B cell (primary cell): ENCODE measurements around the gene GDI2. TPM values are rescaled to one million over a fixed set of nuclear protein-coding genes. Genes with fewer than 3 reads are reported as not detected.

Experiments used
- ATAC-seq: fragments of 200-7000 bp; cut with Tn5 transposase; one replicate; pipeline ENCODE4 v1.10.0; 2021; ENCODE audit warnings: low read depth, mild to moderate bottlenecking, moderate number of reproducible peaks, moderate library complexity
- CTCF ChIA-PET: fragments of 350-600 bp; sonication (Branson Sonifier 250); formaldehyde crosslinking; loops from one replicate; lab custom pipeline; 2021; ENCODE audit warnings: antibody characterized with exemption, inconsistent platforms; lab: Charles Lee
- POLR2A ChIA-PET: fragments of 350-600 bp; sonication (Branson Sonifier 250); formaldehyde crosslinking; loops from one replicate; lab custom pipeline; 2021; ENCODE audit warnings: antibody characterized with exemption; lab: Charles Lee
- DNase-seq: peaks from one replicate; pipeline ENCODE4 v3.0.0; 2013
- H2AFZ ChIP-seq: 2 replicates; pipeline ENCODE4 v1.6.1; 2012; ENCODE audit warnings: mild to moderate bottlenecking, low read depth, low read length; ENCODE audit not compliant: insufficient read depth, poor library complexity, severe bottlenecking
- H3K27ac ChIP-seq, 2 donors: 1 replicate in 1 of 2; 2 replicates in 1 of 2; pipeline ENCODE4 v1.5.1; 2012 to 2013; ENCODE audit warnings: low read length in 2 of 2, mild to moderate bottlenecking in 2 of 2, moderate library complexity in 1 of 2
- H3K27me3 ChIP-seq, 4 experiments: fragments of 200-600 bp in 1 of 4; sonication (generic) in 1 of 4; replicated peaks in 1 of 4; 1 replicate in 2 of 4; 2 replicates in 2 of 4; pipeline versions ENCODE4 v1.6.1 to v1.7.0; 2013 to 2016; ENCODE audit warnings: low read length in 3 of 4, mild to moderate bottlenecking in 2 of 4, mixed read lengths in 1 of 4, moderate library complexity in 1 of 4; ENCODE audit not compliant: insufficient read depth in 4 of 4, control insufficient read depth in 3 of 4; ENCODE audit errors: control extremely low read depth in 1 of 4
- H3K36me3 ChIP-seq, 2 experiments: replicated peaks in 1 of 2; 1 replicate in 1 of 2; 2 replicates in 1 of 2; pipeline versions ENCODE4 v1.6.1 to v1.7.1; 2013; ENCODE audit warnings: low read length in 1 of 2; ENCODE audit not compliant: insufficient read depth in 2 of 2, control insufficient read depth in 1 of 2; ENCODE audit errors: control extremely low read depth in 1 of 2, extremely low read depth in 1 of 2
- H3K4me1 ChIP-seq, 2 donors: fragments of 200-600 bp in 1 of 2; sonication (generic) in 1 of 2; 1 replicate in 1 of 2; 2 replicates in 1 of 2; pipeline versions ENCODE4 v1.5.1 to v1.6.1; 2013 to 2017; ENCODE audit warnings: low read length in 2 of 2; ENCODE audit not compliant: control insufficient read depth in 2 of 2, insufficient read depth in 2 of 2
- H3K4me2 ChIP-seq: replicated peaks from 2 replicates; pipeline ENCODE3; 2012; ENCODE audit warnings: mild to moderate bottlenecking, low read depth, low read length; ENCODE audit not compliant: poor library complexity, severe bottlenecking
- H3K4me3 ChIP-seq, 5 experiments: fragments of 200-600 bp in 1 of 5; sonication (generic) in 1 of 5; 1 replicate in 3 of 5; 2 replicates in 2 of 5; pipeline versions ENCODE4 v1.5.1 to v1.7.0; 2011 to 2016; ENCODE audit warnings: low read length in 4 of 5, mild to moderate bottlenecking in 4 of 5, low read depth in 2 of 5, control low read depth in 1 of 5, moderate library complexity in 1 of 5; ENCODE audit not compliant: insufficient read depth in 1 of 5; ENCODE audit errors: control extremely low read depth in 1 of 5, extremely low read depth in 1 of 5
- H3K79me2 ChIP-seq: fragments of 200-600 bp; sonication (generic); one replicate; pipeline ENCODE4 v1.6.0; 2016; ENCODE audit warnings: low read length; ENCODE audit not compliant: control insufficient read depth, insufficient read depth
- H3K9ac ChIP-seq: fragments of 200-600 bp; sonication (generic); 2 replicates; pipeline ENCODE4 v1.6.1; 2017; ENCODE audit warnings: mild to moderate bottlenecking, low read length, moderate library complexity
- H3K9me3 ChIP-seq, 3 donors: one replicate each; pipeline versions ENCODE4 v1.6.1 to v1.7.1; 2013; ENCODE audit warnings: low read length in 2 of 3; ENCODE audit not compliant: control insufficient read depth in 2 of 3, insufficient read depth in 1 of 3; ENCODE audit errors: control extremely low read depth in 1 of 3
- H4K20me1 ChIP-seq: 2 replicates; pipeline ENCODE4 v1.6.0; 2012; ENCODE audit warnings: mild to moderate bottlenecking, low read length; ENCODE audit not compliant: insufficient read depth, control insufficient read depth, poor library complexity, severe bottlenecking
- H3K27ac Mint-ChIP-seq: one replicate; pipeline ENCODE4 v1.8.0; 2021; ENCODE audit warnings: mixed read lengths
- H3K27me3 Mint-ChIP-seq: one replicate; pipeline ENCODE4 v1.8.0; 2021; ENCODE audit warnings: mixed read lengths
- H3K4me1 Mint-ChIP-seq: one replicate; pipeline ENCODE4 v1.8.0; 2021; ENCODE audit warnings: mixed read lengths
- H3K4me3 Mint-ChIP-seq: one replicate; pipeline ENCODE4 v1.8.0; 2021; ENCODE audit warnings: mixed read lengths
- H3K9me3 Mint-ChIP-seq: one replicate; pipeline ENCODE4 v1.8.0; 2022; ENCODE audit warnings: mixed read lengths; ENCODE audit not compliant: insufficient read depth
- EZH2 ChIP-seq: IDR thresholded peaks from 2 replicates; pipeline ENCODE4 v1.6.1; 2012; ENCODE audit warnings: borderline replicate concordance, low read depth, mild to moderate bottlenecking, moderate library complexity, low read length; ENCODE audit not compliant: insufficient read depth, poor library complexity, severe bottlenecking
- WGBS: methylation state at CpG from one replicate; pipeline ENCODE4 v1.1.5; 2013; ENCODE audit warnings: missing lambda C conversion rate; ENCODE audit not compliant: insufficient coverage; 5-methylcytosine and 5-hydroxymethylcytosine counted together
- intact Hi-C: fragments of 100-400 bp; cut with micrococcal nuclease; formaldehyde crosslinking; loops from one replicate; pipeline ENCODE4 v1.10.0; 2022
- polyA plus RNA-seq: library from polyadenylated mRNA; depleted of rRNA; stranded (reverse); fragments of >200 nt; gene quantifications from 2 replicates; pipeline ENCODE4 v1.2.3, GENCODE V29; 2012
- total RNA-seq, 2 donors: library from RNA; stranded (reverse); fragments of 120-200 nt in 1 of 2; gene quantifications; 1 replicate in 1 of 2; 2 replicates in 1 of 2; pipeline versions ENCODE4 v1.2.3 to v1.2.4, GENCODE V29; 2013 to 2022
- TF ChIP-seq, protein P1 (sequence below): fragments of 200-600 bp; IDR thresholded peaks from one replicate; pipeline ENCODE4 v1.8.0; 2022; ENCODE audit warnings: antibody characterized with exemption, mild to moderate bottlenecking

Gene GDI2
- total and polyA plus RNA-seq, 2 donors (not counting 1 experiment from before 2014, with no cell fraction given): 91.1 to 187 TPM

DNA sequence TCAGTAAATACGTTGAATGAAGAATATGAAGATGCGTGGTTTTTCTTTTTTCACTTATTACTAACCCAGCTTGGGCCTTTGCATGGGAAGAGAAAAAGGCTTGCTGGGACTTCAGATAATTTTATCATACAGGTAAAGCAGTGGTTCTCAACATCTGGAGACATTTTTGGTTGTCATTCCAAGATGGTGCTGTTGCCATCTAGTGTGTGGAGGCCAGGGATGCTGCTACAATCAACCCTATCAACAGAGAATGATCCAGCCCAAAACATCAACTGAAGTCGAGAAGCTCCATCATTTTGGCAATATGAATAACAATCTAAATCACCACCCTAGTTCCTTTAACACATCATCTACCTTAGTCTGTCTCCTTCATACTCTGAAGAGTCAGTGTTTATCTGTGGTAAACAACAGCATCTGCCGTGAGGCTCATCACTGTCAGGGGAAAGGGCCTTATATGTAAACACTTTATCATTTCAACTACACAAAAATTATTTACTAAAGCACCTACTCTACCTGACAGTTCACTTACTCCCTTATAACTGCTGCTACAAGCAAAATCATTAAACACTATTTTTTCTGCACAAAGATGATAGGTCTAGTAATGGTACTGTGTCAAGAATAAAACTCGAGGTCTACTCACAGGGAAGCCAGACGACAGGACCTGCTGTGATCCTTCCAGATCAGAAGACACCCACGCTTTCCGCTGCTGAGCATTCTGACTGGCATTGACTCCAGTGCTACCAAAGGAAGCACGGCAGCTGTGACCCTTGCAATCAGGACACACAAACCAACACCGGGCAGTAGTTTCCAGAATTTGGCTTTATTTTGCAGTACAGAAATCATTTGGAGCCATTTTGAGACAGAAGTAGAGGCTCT lies 48.6 kb downstream of the GDI2 start:
- Histone ChIP-seq H3K27me3 (no peaks in the 10 kb centered on the region), H4K20me1 (peaks cover 41% of the 10 kb centered on the region), H3K36me3 (peaks cover 26 to 85% of the 10 kb centered on the region in 2 experiments), H3K4me1 (no peaks in the 10 kb centered on the region), H3K4me3 (no peak overlapping the region), H3K9me3 (no peaks in the 10 kb centered on the region), H2AFZ (no peak overlapping the region), H3K27ac (peak overlapping the region in 1 of 2 donors; percentile 48), H3K4me2 (no peak overlapping the region), H3K79me2 (peaks cover 26% of the 10 kb centered on the region), H3K9ac (no peak overlapping the region)
- POLR2A ChIA-PET: no interaction called here
- H3K27ac Mint-ChIP-seq: peak overlapping the region; percentile 60
- H3K4me3 Mint-ChIP-seq: no peak overlapping the region
- TF ChIP-seq EZH2: no peak
- TF ChIP-seq, protein P1, sequence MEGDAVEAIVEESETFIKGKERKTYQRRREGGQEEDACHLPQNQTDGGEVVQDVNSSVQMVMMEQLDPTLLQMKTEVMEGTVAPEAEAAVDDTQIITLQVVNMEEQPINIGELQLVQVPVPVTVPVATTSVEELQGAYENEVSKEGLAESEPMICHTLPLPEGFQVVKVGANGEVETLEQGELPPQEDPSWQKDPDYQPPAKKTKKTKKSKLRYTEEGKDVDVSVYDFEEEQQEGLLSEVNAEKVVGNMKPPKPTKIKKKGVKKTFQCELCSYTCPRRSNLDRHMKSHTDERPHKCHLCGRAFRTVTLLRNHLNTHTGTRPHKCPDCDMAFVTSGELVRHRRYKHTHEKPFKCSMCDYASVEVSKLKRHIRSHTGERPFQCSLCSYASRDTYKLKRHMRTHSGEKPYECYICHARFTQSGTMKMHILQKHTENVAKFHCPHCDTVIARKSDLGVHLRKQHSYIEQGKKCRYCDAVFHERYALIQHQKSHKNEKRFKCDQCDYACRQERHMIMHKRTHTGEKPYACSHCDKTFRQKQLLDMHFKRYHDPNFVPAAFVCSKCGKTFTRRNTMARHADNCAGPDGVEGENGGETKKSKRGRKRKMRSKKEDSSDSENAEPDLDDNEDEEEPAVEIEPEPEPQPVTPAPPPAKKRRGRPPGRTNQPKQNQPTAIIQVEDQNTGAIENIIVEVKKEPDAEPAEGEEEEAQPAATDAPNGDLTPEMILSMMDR: no peak
- H3K4me1 Mint-ChIP-seq: no peaks in the 10 kb centered on the region
- WGBS: 97% methylated on average over 6 of the region's 10 CpGs
- H3K27me3 Mint-ChIP-seq: no peaks in the 10 kb centered on the region
- intact Hi-C loops: no loop called here
- ATAC-seq (no peak), DNase-seq (no peak)
- CTCF ChIA-PET: interaction anchor here (1.0 kb wide), 1 partner anchor 9 kb away, joined by 3 read pairs; no protein-coding TSS in a partner anchor
- H3K9me3 Mint-ChIP-seq: no peaks in the 10 kb centered on the region

DNA sequence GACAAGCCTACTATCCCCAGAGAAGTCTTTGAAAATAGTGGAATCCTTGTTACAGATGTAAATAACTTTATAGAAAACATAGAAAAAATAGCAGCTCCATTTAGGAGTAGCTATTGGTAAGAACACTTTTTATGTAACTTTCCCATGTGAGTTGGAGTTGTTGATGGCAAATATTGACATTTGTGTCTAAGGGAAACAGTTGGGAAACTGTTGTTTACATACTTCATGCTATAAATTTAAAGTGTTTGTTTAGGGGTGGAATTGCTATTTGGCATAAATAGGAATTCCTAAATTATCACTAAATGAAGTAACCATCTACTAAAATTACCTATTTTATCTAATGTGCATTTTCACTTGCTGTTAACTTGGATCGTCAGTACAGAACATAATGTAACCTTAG lies 50.7 kb downstream of the GDI2 start:
- no CpG with 5 or more reads among the region's 1 CpG for WGBS
- CTCF ChIA-PET: interaction anchor here (0.7 to 0.9 kb wide), 2 partner anchors 133 to 288 kb away, joined by 3 to 4 read pairs; no protein-coding TSS in a partner anchor

More for the DNA sequence above, 50.7 kb downstream of the GDI2 start:
- Histone ChIP-seq H4K20me1 (peaks cover 26% of the 10 kb centered on the region), H3K27ac (no peak overlapping the region), H3K4me2 (no peak overlapping the region), H3K27me3 (no peaks in the 10 kb centered on the region), H3K4me1 (no peaks in the 10 kb centered on the region), H3K9ac (no peak overlapping the region), H3K79me2 (peaks cover 4% of the 10 kb centered on the region), H3K9me3 (no peaks in the 10 kb centered on the region), H3K36me3 (peaks cover 24 to 86% of the 10 kb centered on the region in 2 experiments), H2AFZ (no peak overlapping the region), H3K4me3 (no peak overlapping the region)
- POLR2A ChIA-PET: interaction anchor here (0.7 to 1.1 kb wide), 2 partner anchors 94 to 117 kb away, joined by 3 to 4 read pairs; no protein-coding TSS in a partner anchor
- TF ChIP-seq, protein P1: no peak
- no peak for TF ChIP-seq EZH2
- intact Hi-C loops: no loop called here
- no peaks in the 10 kb centered on the region for H3K4me1 Mint-ChIP-seq
- no peaks in the 10 kb centered on the region for H3K27me3 Mint-ChIP-seq
- H3K4me3 Mint-ChIP-seq: no peak overlapping the region
- H3K27ac Mint-ChIP-seq: no peak overlapping the region
- H3K9me3 Mint-ChIP-seq: no peaks in the 10 kb centered on the region
- DNase-seq (no peak), ATAC-seq (no peak)
